HG03139 (cell line): Measurements from ENCODE around the gene C17orf78.
"Not testable (repeated sequence)": the region's sequence is repeated elsewhere in the genome, so short reads cannot be mapped to it uniquely, and the experiment has no call there.

ENCODE experiments used
- ATAC-seq: cut with Tn5 transposase; IDR thresholded peaks from one replicate; pipeline ENCODE4 v1.9.1; 2021; ENCODE audit not compliant: unreplicated experiment

C17orf78 gene

GRCh38 chr17:37385474-37385990 is 9.7 kb downstream of the C17orf78 start:
- ATAC-seq, result no peak

GRCh38 chr17:37386462-37386861 is 10.7 kb downstream of the C17orf78 start:
- no peak for ATAC-seq

DNA sequence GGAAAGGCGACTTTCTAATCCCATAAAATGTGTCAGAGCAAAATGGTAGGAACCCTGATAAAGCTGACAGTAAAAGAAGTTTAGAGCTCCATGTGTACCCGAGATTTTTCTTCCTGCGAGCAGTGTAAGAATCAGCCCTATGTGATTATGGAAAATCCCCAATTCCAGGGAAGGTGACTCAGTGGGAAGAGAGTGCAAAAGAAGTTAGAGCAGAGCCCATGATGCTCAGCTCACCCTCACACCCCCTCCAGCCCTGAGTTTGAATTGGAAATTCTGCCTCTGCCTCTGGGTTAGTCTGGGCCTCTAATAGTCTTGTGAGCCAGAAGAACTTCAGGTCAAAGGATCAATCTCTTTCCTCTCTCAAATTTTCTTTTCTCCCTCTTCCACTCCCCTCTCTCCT is 12.5 kb downstream of the C17orf78 start:
- ATAC-seq, result no peak

- no peak for ATAC-seq
These were observed 13.4 kb downstream of the C17orf78 start for GRCh38 chr17:37389160-37389559.

GRCh38 chr17:37391146-37391545 is 15.4 kb downstream of the C17orf78 start:
- ATAC-seq, result no peak

DNA sequence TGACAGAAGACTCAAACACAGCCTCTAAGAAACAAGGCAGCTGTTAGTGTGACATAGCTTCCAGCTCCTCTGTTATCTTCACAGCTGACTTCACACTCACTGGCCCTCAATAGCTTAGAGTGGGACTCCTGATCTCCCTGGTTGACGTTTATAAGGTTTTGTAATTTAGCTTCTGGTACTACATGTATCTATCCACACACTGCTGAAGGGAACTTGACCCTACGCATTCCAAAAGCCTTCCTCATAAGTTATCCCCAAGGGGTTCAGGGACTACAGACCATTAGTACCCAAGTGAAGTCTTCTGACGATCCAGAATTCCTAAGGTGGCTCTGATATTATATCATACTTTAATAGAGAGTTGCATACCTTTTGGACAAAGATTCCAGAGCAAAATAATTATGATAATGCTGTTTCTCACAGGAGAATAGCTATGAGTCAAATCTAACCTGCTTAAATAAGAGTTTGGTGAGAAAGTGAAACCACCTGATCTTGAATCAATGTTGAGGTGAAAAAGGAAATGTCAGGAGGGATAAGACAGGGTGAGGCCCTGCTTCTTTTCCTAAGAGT is 16.3 kb downstream of the C17orf78 start:
- ATAC-seq, result no peak

GRCh38 chr17:37393352-37393751 is 17.6 kb downstream of the C17orf78 start:
- no peak for ATAC-seq

DNA sequence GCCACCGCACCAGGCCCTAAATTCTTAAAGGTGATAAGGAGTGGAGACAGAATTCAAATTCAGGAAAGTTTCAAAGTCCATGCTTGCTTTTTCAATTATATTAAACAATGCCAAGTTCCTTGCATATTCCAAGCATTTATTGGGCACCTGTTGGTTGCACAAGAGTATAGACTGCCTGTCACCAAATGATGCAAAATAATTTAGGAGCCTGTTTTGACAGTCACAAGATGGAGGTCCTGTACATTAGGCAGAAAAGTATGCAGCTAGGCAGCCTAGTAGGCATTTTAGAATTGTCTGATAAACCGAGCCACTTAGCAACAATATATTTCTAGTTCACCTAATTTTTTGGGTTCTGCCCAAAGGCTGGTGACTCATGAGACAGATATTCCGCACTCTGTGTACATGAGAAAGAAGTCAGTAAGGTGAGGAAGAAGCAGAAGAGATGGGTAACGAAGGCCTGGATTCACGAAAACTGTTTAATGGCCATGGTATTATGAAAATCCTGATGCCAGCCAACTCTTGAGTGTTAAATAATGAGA is 23.5 kb downstream of the C17orf78 start:
- ATAC-seq, result no peak

- ATAC-seq, result no peak
These were observed 24.7 kb downstream of the C17orf78 start for GRCh38 chr17:37400505-37400904.

DNA sequence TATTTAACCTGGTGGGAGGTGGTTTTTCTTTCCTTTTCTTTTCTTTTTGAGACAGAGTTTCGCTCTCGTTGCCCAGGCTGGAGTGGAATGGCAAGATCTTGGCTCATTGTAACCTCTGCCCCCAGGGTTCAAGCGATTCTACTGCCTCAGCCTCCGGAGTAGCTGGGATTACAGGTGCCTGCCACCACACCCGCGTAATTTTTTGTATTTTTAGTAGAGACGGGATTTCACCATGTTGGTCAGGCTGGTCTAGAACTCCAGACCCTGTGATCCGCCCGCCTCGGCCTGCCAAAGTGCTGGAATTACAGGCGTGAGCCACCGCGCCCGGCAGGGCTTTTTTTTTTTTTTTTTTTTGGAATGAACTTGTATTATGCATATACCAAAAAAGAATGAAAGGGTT is 29.7 kb downstream of the C17orf78 start:
- ATAC-seq, result not testable (repeated sequence)

- no peak for ATAC-seq
These were observed 30.3 kb downstream of the C17orf78 start for GRCh38 chr17:37405955-37406634.

GRCh38 chr17:37406635-37407461 is 31.1 kb downstream of the C17orf78 start, which contains the start of the genes ACACA and TADA2A:
ACACA (minus strand) TSS chr17:37406836; CDS start chr17:37406299, 537 bp downstream.
TADA2A (plus strand) TSS chr17:37406886; CDS start chr17:37411366, 4,480 bp downstream.
- peak; percentile 81 for ATAC-seq

DNA sequence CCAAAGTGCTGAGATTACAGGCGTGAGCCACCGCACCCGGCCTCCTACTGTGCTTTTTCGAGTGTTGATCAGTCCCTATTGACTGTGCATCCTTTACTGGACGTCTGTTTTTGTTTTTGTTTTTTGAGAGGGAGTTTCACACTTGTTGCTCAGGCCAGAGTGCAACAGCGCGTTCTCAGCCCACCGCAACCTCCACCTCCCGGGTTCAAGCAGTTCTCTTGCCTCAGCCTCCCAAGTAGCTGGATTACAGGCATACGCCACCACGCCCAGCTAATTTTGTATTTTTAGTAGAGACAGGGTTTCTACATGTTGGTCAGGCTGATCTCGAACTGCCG is 32.3 kb downstream of the C17orf78 start:
- not testable (repeated sequence) for ATAC-seq

DNA sequence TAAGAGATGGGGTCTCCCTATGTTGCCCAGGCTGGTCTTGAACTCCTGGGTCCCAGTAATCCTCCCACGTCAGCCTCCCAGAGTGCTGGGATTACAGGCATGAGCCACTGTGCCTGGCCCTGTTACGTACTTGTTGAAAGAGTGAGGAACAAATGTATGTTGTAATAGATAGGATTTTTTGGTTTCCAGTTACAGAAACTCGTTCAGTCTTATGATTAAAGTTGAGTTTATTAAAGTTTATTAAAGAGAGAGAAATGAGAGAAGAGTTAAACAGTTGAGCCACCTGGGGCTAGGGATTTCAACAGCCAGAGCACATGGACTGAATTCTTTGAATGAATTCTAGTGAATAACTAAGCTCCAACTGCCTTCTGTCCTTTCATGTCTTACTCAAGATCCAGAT is 34.6 kb downstream of the C17orf78 start:
- no peak for ATAC-seq

GRCh38 chr17:37413875-37414519 is 38.2 kb downstream of the C17orf78 start:
- ATAC-seq, result no peak

GRCh38 chr17:37417852-37418251 is 42.1 kb downstream of the C17orf78 start:
- no peak for ATAC-seq

GRCh38 chr17:37422971-37423625 is 47.3 kb downstream of the C17orf78 start:
- no peak for ATAC-seq

DNA sequence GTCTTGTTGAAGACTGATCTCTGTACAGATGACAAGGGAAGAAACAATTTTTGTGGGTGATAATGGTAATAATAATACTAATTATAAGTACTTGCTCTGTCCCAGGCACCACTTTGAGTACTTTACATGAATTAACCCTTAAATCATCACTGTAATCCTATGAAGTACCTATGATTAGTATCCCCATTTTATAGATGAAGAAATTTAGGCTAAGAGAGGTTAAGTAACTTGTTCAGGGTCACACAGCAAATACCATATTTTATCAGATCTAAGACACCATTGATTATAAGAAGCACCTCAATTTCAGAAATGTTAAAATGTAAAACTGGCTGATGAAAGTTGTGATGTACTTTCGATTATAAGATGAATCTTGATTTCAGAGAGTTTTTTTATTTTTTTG is 49.5 kb downstream of the C17orf78 start:
- no peak for ATAC-seq

GRCh38 chr17:37429039-37429438 is 53.3 kb downstream of the C17orf78 start:
- no peak for ATAC-seq

- ATAC-seq, result no peak
These were observed 53.7 kb downstream of the C17orf78 start for GRCh38 chr17:37429453-37429852.
